Measurements from ENCODE around the gene CNGB1.

GRCh38 chr16:57914244-57915173 lies 56.4 kb downstream of the CNGB1 start:
- TF ChIP-seq, protein P1, sequence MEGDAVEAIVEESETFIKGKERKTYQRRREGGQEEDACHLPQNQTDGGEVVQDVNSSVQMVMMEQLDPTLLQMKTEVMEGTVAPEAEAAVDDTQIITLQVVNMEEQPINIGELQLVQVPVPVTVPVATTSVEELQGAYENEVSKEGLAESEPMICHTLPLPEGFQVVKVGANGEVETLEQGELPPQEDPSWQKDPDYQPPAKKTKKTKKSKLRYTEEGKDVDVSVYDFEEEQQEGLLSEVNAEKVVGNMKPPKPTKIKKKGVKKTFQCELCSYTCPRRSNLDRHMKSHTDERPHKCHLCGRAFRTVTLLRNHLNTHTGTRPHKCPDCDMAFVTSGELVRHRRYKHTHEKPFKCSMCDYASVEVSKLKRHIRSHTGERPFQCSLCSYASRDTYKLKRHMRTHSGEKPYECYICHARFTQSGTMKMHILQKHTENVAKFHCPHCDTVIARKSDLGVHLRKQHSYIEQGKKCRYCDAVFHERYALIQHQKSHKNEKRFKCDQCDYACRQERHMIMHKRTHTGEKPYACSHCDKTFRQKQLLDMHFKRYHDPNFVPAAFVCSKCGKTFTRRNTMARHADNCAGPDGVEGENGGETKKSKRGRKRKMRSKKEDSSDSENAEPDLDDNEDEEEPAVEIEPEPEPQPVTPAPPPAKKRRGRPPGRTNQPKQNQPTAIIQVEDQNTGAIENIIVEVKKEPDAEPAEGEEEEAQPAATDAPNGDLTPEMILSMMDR (conservative IDR thresholded peaks at IDR 0.05 in 1 of 2, IDR thresholded peaks at IDR 0.05 in 1 of 2; ENCODE audit: low read depth in 1 of 2, low read length in 2 of 2) = no peak
- no peak for TF ChIP-seq EZH2 (IDR thresholded peaks at IDR 0.05; ENCODE audit: low read length, missing control alignments)

Data from fibroblast of lung (primary cell).